Retinal pigment epithelial cell (primary cell): Measurements from ENCODE around the gene PDLIM5.

Experiments
- DNase-seq: peaks from one replicate; pipeline ENCODE4 v3.0.0-alpha.2; 2010; ENCODE audit warnings: low read depth
- H3K4me3 ChIP-seq: 2 replicates; pipeline ENCODE4 v1.5.1; 2011; ENCODE audit warnings: mild to moderate bottlenecking, low read length, control low read depth, moderate library complexity
- CTCF ChIP-seq: conservative IDR thresholded peaks from 2 replicates; pipeline ENCODE4 v1.5.1; 2011; ENCODE audit warnings: low read depth, low read length, control low read depth, inconsistent platforms

Gene PDLIM5

DNA sequence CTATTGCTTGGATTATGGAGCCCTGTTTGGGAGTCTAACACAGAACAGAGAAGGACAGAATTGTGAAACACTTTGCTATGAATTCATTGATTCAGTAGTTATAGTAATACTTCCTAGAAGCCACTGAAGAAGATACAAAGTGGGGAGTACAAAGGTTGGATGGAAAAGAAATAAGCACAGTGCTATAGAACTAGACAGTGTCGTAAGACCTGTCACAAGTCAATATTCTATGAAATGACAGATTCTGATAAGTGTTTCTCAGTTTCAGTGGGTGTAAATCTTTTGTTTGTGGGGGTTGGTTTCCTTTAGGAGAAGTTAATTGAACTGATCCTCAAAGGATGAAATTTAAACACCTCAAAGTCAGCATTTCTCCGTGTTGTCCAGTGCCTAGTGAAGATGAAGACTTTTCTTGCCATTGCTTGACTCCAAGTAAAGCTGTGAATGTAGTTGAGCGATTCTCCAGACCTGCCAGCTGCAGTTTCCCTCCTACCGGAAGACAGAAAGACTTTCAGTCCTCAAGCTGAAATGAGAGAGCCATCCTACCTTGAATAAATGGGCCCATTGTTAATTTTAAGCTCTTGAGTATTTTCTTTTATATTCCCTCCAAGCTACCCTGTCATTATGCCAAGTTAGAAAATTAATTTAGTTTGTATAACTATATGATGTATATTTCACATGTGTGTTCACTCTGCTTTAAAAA lies 7.9 kb downstream of the PDLIM5 start:
- DNase-seq: no peak
- H3K4me3 ChIP-seq: no peak overlapping the region
- no peak for TF ChIP-seq CTCF

DNA sequence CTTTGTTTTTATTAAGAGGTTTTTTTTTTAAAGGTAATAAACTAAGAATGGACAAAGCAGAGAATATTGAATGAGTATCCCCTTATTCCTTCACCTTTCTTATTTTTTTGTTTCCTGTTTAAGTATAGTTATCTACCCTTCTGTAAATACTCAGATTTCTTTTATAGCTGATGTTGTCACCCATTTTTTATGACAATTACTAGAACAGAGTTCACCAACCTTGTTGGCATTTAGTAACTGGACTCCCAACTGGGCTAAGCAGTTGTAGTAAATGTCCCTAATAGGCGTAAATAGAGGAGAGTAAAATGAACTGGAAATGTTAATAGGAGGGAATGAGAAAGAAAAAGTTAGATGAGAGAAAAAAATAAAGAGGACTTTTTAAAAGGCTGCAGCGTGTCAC lies 9.8 kb downstream of the PDLIM5 start:
- no peak for DNase-seq
- no peak for TF ChIP-seq CTCF
- no peak overlapping the region for H3K4me3 ChIP-seq

DNA sequence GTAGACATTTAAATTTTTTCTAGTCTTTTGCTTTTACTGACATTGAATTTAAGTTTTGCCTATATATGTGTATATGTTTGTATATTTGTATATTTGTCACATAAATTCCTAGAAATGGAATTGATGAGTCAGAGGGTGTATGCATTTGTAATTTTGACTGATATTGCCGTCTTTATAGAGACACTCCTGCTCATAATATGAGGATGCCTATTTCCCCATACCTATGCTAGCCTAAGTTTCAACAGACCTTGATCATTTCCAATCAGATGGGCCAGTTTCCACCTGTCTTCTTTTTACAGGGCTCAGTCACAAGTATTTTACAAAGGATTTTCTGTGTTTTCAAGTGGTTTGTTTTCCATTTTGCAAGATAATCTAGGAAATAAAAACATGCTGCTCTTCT lies 10.8 kb downstream of the PDLIM5 start:
- TF ChIP-seq CTCF: no peak
- no peak overlapping the region for H3K4me3 ChIP-seq
- DNase-seq: no peak

DNA sequence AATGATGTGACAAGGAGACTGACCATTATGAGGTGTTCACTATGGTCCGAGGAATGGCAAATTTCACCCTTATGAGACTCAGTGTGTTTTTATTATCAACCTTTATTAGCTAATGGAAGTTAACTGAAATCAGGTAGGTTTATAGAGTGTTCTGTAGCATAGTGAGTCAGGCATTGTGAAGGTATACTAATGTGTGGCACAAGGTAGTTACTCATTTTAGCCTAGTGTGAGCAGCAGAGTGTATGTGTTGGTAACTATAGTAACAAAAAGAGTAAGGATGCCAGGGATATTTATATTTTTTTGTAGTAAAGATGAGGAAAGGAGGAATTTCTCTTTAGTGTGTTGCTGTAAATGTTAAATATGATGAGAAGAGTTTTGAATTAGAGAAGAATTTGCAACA lies 12.0 kb downstream of the PDLIM5 start:
- no peak for DNase-seq
- no peak overlapping the region for H3K4me3 ChIP-seq
- no peak for TF ChIP-seq CTCF

- H3K4me3 ChIP-seq: no peak overlapping the region
- no peak for TF ChIP-seq CTCF
- no peak for DNase-seq
These were observed 14.6 kb downstream of the PDLIM5 start for GRCh38 chr4:94466371-94466770.

DNA sequence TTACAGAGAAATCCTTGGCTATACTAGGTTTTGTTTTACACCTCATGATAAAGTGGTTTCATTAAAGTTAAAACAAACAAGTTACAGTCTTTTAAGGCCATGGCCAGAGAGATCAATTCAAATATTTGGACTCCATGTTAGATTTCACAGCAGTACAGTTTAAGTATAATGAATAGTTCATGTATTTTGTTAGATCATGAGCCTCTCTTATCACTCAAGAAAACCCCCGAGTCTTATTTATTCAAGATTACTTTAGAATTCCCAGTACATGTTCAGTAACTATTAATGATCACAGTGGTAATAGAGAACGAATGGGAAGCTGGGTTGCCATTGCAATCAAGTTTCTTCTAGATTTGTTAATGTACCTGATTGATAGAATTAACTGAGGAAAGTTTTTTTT lies 15.2 kb downstream of the PDLIM5 start:
- no peak for DNase-seq
- no peak for TF ChIP-seq CTCF

DNA sequence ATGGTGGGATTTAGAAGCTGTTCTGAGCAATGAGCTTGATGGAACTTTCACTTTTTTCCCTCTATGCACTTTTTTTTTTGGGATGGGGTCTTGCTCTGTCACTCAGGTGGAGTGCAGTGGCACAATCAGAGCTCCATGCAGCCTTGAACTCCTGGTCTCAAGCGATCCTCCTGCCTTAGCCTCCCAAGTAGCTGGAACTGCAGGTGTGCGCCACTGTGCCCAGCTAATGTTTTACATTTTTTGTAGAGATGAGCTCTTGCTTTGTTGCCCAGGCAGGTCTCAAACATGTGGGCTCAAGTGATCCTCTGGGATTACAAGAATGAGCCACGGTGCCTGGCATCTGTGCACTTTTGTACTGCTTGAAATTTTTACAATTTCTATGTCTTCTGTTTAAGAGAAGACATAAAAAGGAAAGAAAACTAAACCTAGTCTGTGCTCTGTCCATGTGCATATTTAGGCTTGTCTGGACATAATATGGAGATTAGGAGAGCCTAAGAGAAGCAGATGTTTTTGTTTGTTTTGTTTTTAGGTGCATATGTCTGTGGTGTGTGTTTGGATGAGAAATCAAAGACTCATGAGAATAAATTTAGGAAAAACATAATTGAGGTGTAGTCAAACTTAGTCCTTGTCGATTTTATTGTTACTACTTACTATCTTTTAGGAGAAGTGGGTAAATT lies 16.5 kb downstream of the PDLIM5 start:
- TF ChIP-seq CTCF: no peak
- H3K4me3 ChIP-seq: no peak overlapping the region
- DNase-seq: no peak

More for the DNA sequence above, 15.2 kb downstream of the PDLIM5 start:
- H3K4me3 ChIP-seq: no peak overlapping the region
